ENCODE results near the gene CD22. TPM values are rescaled to one million over a fixed set of nuclear protein-coding genes. Genes with fewer than 3 reads are reported as not detected.
A peak's percentile ranks its signal among the peaks of the same experiment; 100 is the strongest.

CD22 gene
- total and polyA plus RNA-seq, 10 of the 15 experiments (the other 5 are each of a cell fraction or from before 2014, with no cell fraction given) = 23.0 to 344 (median 181) TPM

GRCh38 chr19:35332817-35333216 is 3.8 kb downstream of the CD22 start (continued):
- TF ChIP-seq IKZF1 (conservative IDR thresholded peaks at IDR 0.05) = peak; percentile 44
- no peak for TF ChIP-seq TCF7 (IDR thresholded peaks at IDR 0.05; ENCODE audit: borderline replicate concordance)
- no peak for TF ChIP-seq WRNIP1 (IDR thresholded peaks at IDR 0.05; ENCODE audit: borderline replicate concordance, low read depth, low read length)
- no peak; the same call in 1 of the 2 replicates for TF ChIP-seq EED (IDR thresholded peaks at IDR 0.05; ENCODE audit: low read depth)
- TF ChIP-seq POLR2A (IDR thresholded peaks at IDR 0.05; ENCODE audit: low read depth, low read length) = peak; percentile 81
- no peak for TF ChIP-seq FOXM1 (IDR thresholded peaks at IDR 0.05; ENCODE audit: low read depth, low read length)
- no peak for TF ChIP-seq ZBTB40 (IDR thresholded peaks at IDR 0.05; ENCODE audit: borderline replicate concordance)
- TF ChIP-seq USF2 (IDR thresholded peaks at IDR 0.05; ENCODE audit: borderline replicate concordance, low read depth, low read length) = no peak
- TF ChIP-seq GABPA (IDR thresholded peaks at IDR 0.05; ENCODE audit: low read depth) = no peak
- TF ChIP-seq NKRF (conservative IDR thresholded peaks at IDR 0.05) = no peak
- TF ChIP-seq ZBTB4 (CRISPR knock-in tag; IDR thresholded peaks at IDR 0.05) = no peak
- no peak for TF ChIP-seq SMC3 (IDR thresholded peaks at IDR 0.05; ENCODE audit: borderline replicate concordance, low read length)
- no peak for TF ChIP-seq BMI1 (IDR thresholded peaks at IDR 0.05; ENCODE audit: borderline replicate concordance)
- no peak for TF ChIP-seq SUZ12 (IDR thresholded peaks at IDR 0.05; ENCODE audit: unreplicated experiment)
- TF ChIP-seq POLR2AphosphoS5 (IDR thresholded peaks at IDR 0.05; ENCODE audit: low read length) = peak; percentile 88
- peak; percentile 31 for TF ChIP-seq E2F8 (IDR thresholded peaks at IDR 0.05; ENCODE audit: low read depth, partially characterized antibody)
- no peak for TF ChIP-seq BHLHE40 (IDR thresholded peaks at IDR 0.05; ENCODE audit: borderline replicate concordance in 1 of 2, low read depth in 2 of 2, low read length in 1 of 2)
- TF ChIP-seq IKZF2 (IDR thresholded peaks at IDR 0.05) = peak in 1 of 2 experiments; percentile 40; a peak in 1 of 4 replicates
